HG02610 (cell line): ENCODE measurements around the gene PTPA.

ENCODE experiments used
- ATAC-seq: cut with Tn5 transposase; IDR thresholded peaks from one replicate; pipeline ENCODE4 v1.9.1; 2021; ENCODE audit warnings: mild to moderate bottlenecking, moderate library complexity; ENCODE audit not compliant: unreplicated experiment

The PTPA gene

GRCh38 chr9:129081388-129081904 lies 29.8 kb upstream of the PTPA start:
- no peak for ATAC-seq

- no peak for ATAC-seq
Measured at GRCh38 chr9:129084087-129084486, 27.1 kb upstream of the PTPA start.

GRCh38 chr9:129089246-129089645 lies 22.0 kb upstream of the PTPA start:
- no peak for ATAC-seq

GRCh38 chr9:129093602-129094386 lies 17.4 kb upstream of the PTPA start:
- no peak for ATAC-seq

- ATAC-seq = no peak
Measured at GRCh38 chr9:129094387-129095169, 16.6 kb upstream of the PTPA start.

GRCh38 chr9:129095170-129095667 lies 16.0 kb upstream of the PTPA start:
- no peak for ATAC-seq

- no peak for ATAC-seq
Measured at GRCh38 chr9:129095908-129096307, 15.3 kb upstream of the PTPA start.

- ATAC-seq = no peak
Measured at GRCh38 chr9:129097671-129098306, 13.4 kb upstream of the PTPA start.

- no peak for ATAC-seq
Measured at GRCh38 chr9:129098328-129098727, 12.9 kb upstream of the PTPA start.

GRCh38 chr9:129100383-129101169 lies 10.6 kb upstream of the PTPA start:
- ATAC-seq = no peak

GRCh38 chr9:129101279-129101678 lies 9.9 kb upstream of the PTPA start:
- no peak for ATAC-seq

GRCh38 chr9:129102095-129102525 lies 9.1 kb upstream of the PTPA start:
- ATAC-seq = no peak

- no peak for ATAC-seq
Measured at GRCh38 chr9:129102791-129103594, 8.2 kb upstream of the PTPA start.

GRCh38 chr9:129103595-129103965 lies 7.6 kb upstream of the PTPA start:
- ATAC-seq = no peak

- no peak for ATAC-seq
Measured at GRCh38 chr9:129104051-129104450, 7.2 kb upstream of the PTPA start.

- ATAC-seq = no peak
Measured at GRCh38 chr9:129105857-129106694, 5.1 kb upstream of the PTPA start.

- ATAC-seq = no peak
Measured at GRCh38 chr9:129107651-129108050, 3.6 kb upstream of the PTPA start.

GRCh38 chr9:129108083-129108804 lies 3.0 kb upstream of the PTPA start:
- ATAC-seq = no peak
